Smooth muscle cell of the brain vasculature (primary cell): ENCODE results near the gene NRG2.

Experiments used
- DNase-seq: peaks from one replicate; pipeline ENCODE4 v3.0.0-alpha.2; 2012; ENCODE audit warnings: low read depth, low spot score

NRG2 gene

DNA sequence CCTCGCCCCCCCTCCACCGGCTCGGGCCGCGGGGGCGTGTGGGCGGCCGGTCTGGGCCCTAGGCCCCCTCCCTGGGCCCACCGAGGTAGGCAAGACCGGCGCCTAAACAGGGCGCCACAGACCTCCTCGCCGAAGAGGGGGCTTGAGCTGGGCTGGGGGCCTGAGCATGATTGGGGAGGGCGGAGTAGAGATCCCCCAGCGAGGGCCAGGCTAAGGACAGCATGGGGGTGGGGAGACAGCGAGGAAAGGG, 138.6 kb downstream of the NRG2 start:
- no peak for DNase-seq

DNA sequence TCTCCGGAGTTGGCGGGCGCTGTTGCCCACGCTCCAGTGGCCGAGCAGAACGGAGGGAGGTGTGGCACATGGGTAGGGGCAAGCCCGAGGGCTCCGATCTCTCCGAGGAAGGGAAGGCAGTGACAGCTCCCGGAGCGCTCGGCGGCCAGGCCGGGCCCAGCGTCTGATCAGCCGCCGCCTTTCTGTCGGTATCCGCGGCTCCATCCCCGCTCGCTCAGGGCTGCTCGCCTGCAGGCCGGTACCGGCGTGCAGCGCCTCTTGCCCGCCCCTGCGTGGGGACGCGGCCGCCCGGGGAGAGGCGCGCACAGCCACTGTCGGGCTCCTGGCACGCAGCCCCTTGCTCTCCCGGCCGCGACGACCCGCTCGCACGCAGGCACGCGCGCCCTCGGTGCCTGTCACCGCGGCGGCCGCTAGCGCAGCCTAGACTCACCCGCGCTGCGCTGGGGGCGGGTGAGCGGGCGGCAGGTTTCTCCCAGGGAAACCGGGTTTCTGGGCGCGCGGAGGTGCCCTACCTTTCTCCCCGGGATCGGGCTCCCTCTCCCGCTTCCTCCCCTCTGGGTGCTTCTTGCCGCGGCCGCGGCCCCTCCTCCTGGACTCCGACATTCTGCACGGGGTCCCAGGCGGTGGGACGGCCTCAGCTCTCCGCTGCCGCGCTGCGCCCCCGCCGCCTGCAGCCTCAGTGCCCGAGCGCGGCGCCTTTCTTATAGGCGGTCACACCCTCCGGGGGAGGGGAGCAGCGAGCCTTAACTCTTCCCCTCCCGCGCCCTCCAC, 139.1 kb downstream of the NRG2 start:
- no peak for DNase-seq

DNA sequence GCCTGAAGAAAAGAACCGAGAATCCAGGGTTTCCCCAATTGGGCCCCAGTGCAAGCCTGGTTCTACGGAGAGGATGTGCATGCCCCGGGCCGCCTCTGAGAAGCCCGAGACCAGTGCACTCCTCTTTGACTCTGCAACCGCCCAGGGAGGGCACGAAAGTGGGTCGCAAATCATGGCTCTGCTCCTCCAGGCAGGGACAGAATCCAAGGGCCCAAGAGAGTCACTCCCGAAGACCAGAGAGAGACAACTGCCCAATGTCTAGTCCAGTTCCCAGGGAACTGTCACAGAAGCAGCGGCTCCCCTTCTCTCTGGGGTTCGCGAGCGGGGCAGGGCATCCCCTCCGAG, 139.7 kb downstream of the NRG2 start:
- DNase-seq: no peak

DNA sequence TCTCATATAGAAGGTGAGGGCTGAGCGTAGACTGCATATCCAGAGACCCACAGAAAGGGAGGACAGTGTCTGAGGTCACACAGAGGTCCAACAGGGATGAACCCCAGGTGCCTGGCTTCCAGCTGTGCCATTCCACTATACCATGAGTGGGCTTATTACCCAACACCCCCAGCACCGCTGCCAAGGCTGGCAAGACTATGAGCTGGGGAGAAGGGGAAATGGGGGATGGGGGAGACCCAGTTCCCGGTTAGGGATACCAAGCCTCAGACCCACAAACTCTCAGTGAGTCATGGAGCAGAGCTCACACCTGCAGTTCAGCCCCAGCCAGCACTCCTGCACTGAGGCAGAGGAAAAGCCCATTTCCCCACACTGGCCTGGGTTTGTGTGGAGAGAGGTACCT, 141.1 kb downstream of the NRG2 start:
- no peak for DNase-seq

- no peak for DNase-seq
Observed at GRCh38 chr5:139901251-139901575, 141.9 kb downstream of the NRG2 start.

DNA sequence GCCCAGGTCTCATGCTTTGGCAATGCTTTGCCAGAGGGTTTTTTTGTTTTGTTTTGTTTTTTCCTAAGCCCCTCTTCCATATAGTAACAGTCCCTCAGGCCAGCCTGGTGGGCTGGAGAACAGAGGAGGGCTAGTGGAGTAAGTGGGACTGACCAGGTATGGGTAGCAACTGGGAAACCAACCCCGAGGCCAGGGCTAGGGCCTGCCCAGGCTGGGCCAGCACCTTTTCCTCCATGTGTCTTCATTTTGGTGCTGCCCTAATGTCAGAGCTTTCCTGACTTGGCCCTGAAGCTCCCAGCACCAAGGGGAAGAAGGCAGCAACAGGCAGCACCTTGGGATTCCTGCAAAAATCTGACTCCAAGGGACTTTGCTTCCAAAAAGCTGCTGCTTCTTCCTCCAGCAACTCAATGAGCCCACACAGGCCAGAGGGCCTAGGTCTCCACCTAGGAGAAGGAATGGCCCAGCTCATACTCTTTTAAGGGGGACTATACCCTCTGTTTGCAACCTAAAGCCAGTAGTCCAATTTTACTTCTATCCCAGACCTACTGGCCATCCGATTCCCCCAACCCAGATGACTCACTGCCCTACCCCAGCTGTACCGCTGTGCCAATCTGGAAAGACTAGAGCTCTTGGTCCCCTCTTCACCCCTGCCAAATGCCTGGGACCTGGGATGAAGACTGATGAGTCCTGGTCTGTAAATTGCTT, 142.4 kb downstream of the NRG2 start:
- no peak for DNase-seq

GRCh38 chr5:139898981-139899380, 144.1 kb downstream of the NRG2 start:
- DNase-seq: no peak

DNA sequence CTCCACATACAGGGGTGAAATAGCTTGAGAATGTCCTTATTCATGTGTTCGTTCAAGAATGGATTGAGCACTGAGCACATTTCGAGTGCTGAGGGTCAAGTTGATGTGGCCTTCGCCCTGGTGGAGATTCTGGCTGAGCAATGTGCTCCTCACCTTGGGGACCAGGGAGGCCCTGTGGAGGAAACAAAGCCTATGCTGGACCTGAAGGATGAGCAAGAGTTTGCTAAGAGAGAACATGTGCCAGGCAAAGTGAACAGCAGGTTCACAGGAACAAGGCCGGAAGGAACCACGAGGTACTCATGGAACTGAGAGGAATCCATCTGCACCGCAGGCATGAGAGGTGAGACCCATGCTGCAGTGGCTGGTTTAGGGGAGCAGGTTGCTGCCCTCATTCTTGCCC, 145.1 kb downstream of the NRG2 start:
- DNase-seq: no peak

DNA sequence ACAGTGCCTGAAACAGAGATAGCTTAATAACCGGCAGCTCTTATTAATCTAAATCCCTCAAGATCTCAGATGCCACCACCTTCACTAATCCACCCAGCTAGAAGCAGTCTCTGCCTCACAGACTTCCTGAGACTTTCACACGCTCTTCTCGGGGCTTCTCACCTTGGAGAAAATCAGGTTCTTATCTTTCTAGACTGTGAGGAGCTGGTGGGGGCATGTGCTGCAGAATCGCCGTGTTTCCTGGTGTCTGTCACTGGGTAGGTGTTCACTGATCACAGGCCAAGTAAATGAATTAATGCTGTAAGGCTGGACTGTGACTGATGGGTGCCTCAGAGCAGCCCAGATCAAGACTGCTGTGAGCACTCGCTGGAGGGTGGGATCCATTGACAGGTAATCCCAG, 145.8 kb downstream of the NRG2 start:
- no peak for DNase-seq

- no peak for DNase-seq
Observed at GRCh38 chr5:139896718-139897117, 146.4 kb downstream of the NRG2 start.

GRCh38 chr5:139895647-139896046, 147.5 kb downstream of the NRG2 start:
- no peak for DNase-seq

DNA sequence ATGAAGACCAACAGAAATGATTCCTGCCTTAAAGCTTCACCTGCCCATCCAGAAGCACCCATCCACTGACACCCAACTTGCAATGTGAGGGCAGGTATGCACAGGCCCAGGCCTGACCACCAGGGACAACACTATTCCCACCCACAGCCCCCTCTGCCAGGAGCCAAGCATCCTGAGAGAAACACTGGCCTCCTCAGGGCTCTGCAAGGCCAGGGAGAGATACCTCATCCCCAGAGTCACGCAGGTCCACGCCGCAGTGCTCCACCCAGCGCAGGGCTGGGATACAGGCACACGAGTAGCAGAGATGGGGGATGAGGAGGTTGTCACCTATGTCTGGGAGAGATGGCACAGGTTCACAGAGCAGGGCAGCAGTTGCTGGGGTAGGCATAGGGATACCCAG, 148.1 kb downstream of the NRG2 start:
- DNase-seq: no peak

GRCh38 chr5:139893873-139894272, 149.2 kb downstream of the NRG2 start:
- DNase-seq: no peak

- DNase-seq: no peak
Observed at GRCh38 chr5:139889410-139889809, 153.7 kb downstream of the NRG2 start.

- no peak for DNase-seq
Observed at GRCh38 chr5:139888370-139888769, 154.7 kb downstream of the NRG2 start.

- DNase-seq: no peak
Observed at GRCh38 chr5:139886213-139886612, 156.9 kb downstream of the NRG2 start.

DNA sequence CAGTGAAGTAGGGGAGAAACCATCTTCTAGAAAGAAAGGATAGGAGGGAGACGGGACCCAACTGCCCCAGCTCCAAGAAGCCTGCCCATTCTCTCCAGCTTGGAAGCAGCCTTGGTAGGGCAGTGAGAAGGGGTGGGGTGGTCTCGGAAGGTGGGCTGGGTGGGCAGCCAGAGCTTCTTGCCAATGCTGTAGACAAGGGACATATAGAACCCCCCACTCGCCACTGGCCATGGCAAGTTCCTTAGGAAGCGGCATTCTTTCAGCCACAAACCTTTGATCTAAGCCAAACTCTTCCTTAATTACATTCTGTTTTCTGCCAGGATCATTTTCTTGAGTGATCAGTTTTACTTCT, 157.3 kb downstream of the NRG2 start:
- no peak for DNase-seq

GRCh38 chr5:139885172-139885856, 157.8 kb downstream of the NRG2 start:
- DNase-seq: no peak

DNA sequence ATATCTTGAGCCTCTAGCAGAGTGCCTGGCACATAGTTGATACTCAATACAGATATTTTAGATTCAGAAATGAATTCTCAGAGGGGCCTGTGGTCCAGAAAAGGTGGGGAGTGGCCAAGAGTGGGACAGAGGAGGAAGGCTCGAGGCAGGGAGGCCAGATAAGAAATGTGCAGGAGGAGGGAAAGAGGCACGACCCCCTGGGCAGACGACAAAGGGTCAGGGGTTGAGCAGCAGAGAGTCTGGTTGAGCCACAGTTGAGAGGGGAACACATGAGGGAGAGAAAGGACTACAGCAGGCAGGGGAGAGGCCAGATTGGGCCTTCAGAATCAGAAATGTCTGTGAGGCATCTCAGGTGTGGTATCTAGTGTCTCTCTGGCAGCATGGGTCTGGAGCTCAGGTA, 158.4 kb downstream of the NRG2 start:
- DNase-seq: no peak

DNA sequence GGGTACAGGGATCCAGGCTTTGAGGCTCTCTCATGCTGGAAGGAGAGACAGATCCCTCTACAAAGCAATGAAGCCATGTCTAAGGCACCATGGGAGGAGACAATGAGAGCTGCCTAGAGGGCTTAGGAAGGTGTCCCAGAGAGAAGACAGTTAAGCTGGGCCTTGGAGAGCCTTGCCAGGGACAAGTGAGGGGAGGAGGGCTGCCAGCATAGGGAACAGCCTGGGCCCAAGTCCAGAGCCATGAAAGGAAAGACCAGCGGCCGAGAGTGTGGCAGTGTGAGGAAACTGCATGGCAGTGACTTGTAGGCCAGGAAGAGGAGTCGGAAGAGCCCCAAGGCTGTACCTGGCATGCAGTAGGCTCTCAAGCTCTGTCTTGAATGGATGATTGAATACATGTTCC, 159.0 kb downstream of the NRG2 start:
- no peak for DNase-seq

DNA sequence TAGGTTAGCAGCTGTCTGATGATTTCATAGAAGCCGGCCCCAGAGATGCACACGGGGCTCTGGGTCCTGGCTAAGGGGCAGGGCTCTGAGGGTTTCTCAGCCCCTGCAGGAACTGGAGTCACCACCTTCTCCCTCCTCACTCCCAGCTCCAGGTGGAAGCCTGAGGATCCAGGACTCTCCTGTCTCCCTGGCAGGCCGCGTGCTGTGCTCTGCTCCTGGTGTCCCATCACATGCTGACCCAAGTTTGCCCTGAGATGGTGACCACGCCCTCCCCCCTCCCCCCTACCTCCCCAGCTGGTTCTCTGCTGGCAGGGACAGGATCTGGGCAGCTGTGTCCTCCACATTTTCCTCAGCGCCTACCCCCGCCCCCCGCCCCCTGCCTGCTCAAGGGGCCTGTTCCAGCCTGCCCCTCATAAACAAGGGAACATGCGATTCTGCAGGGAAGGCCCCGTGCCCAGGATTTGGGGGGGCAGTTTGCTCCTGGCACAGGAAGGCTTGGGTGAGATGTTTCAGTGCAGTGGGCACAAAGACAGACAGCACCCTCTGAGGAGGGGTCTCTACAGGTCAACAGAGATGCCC, 160.0 kb downstream of the NRG2 start:
- no peak for DNase-seq

GRCh38 chr5:139882316-139882715, 160.8 kb downstream of the NRG2 start:
- no peak for DNase-seq

- DNase-seq: no peak
Observed at GRCh38 chr5:139881143-139881733, 161.9 kb downstream of the NRG2 start.
